HG03442 (cell line): ENCODE measurements around the gene PYM1.
"Not testable (repeated sequence)": the region's sequence is repeated elsewhere in the genome, so short reads cannot be mapped to it uniquely, and the experiment has no call there.

Source experiments
- ATAC-seq: cut with Tn5 transposase; IDR thresholded peaks from one replicate; pipeline ENCODE4 v1.9.1; 2021; ENCODE audit warnings: mild to moderate bottlenecking, moderate library complexity; ENCODE audit not compliant: unreplicated experiment

PYM1 gene

GRCh38 chr12:55915482-55915859 lies 12.2 kb downstream of the PYM1 start:
- ATAC-seq: no peak

GRCh38 chr12:55912908-55913307 lies 14.8 kb downstream of the PYM1 start:
- no peak for ATAC-seq

GRCh38 chr12:55909513-55909884 lies 18.2 kb downstream of the PYM1 start:
- ATAC-seq: no peak

- no peak for ATAC-seq
Observed at GRCh38 chr12:55908726-55909512, 18.8 kb downstream of the PYM1 start.

GRCh38 chr12:55906056-55906455 lies 21.6 kb downstream of the PYM1 start:
- ATAC-seq: no peak

GRCh38 chr12:55901881-55902490 lies 25.7 kb downstream of the PYM1 start:
- ATAC-seq: no peak

GRCh38 chr12:55899082-55899481 lies 28.6 kb downstream of the PYM1 start:
- no peak for ATAC-seq

GRCh38 chr12:55893723-55894122 lies 34.0 kb downstream of the PYM1 start:
- no peak for ATAC-seq

GRCh38 chr12:55891310-55891709 lies 36.4 kb downstream of the PYM1 start:
- ATAC-seq: no peak

GRCh38 chr12:55885113-55885512 lies 42.6 kb downstream of the PYM1 start:
- no peak for ATAC-seq

GRCh38 chr12:55877824-55878223 lies 49.9 kb downstream of the PYM1 start:
- ATAC-seq: no peak

- ATAC-seq: no peak
Observed at GRCh38 chr12:55875704-55876467, 51.8 kb downstream of the PYM1 start.

- ATAC-seq: no peak
Observed at GRCh38 chr12:55874443-55874842, 53.3 kb downstream of the PYM1 start.

GRCh38 chr12:55866454-55867004 lies 61.2 kb downstream of the PYM1 start:
- not testable (repeated sequence) for ATAC-seq

GRCh38 chr12:55865327-55865726 lies 62.4 kb downstream of the PYM1 start:
- no peak for ATAC-seq

GRCh38 chr12:55862931-55863330 lies 64.8 kb downstream of the PYM1 start:
- ATAC-seq: not testable (repeated sequence)

GRCh38 chr12:55862286-55862685 lies 65.4 kb downstream of the PYM1 start:
- ATAC-seq: no peak

GRCh38 chr12:55861871-55862270 lies 65.8 kb downstream of the PYM1 start:
- no peak for ATAC-seq

GRCh38 chr12:55861396-55861795 lies 66.3 kb downstream of the PYM1 start:
- no peak for ATAC-seq

- no peak for ATAC-seq
Observed at GRCh38 chr12:55852740-55853139, 75.0 kb downstream of the PYM1 start.
